HepG2 (cell line): Measurements from ENCODE around the gene SEPHS2. TPM values are rescaled to one million over a fixed set of nuclear protein-coding genes. Genes with fewer than 3 reads are reported as not detected.
A peak's percentile ranks its signal among the peaks of the same experiment; 100 is the strongest.

Experiments
- CBX2 ChIP-seq, 2 experiments: fragments of 200-600 bp in 1 of 2; sonication (generic); formaldehyde crosslinking in 1 of 2; IDR thresholded peaks; 2 replicates each; pipeline versions ENCODE4 v1.7.0 to v1.8.1; 2018 to 2022; ENCODE audit warnings: low read depth in 2 of 2, low read length in 1 of 2, mild to moderate bottlenecking in 1 of 2, missing genetic modification reagents in 1 of 2
- CENPT ChIP-seq: sonication (generic); formaldehyde crosslinking; IDR thresholded peaks from 2 replicates; pipeline ENCODE4 v1.8.0; 2022; ENCODE audit warnings: low read depth, mild to moderate bottlenecking, moderate library complexity, missing genetic modification reagents
- E2F1 ChIP-seq: sonication (generic); formaldehyde crosslinking; IDR thresholded peaks from 2 replicates; pipeline ENCODE4 v1.5.0; 2020; ENCODE audit warnings: missing genetic modification reagents
- NFE2L1 ChIP-seq: sonication (generic); formaldehyde crosslinking; IDR thresholded peaks from 2 replicates; pipeline ENCODE4 v1.4.0; 2020; ENCODE audit warnings: missing genetic modification reagents, mild to moderate bottlenecking, borderline replicate concordance
- NFKBIZ ChIP-seq: IDR thresholded peaks from 2 replicates; pipeline ENCODE4 v1.6.1; 2018; ENCODE audit warnings: missing genetic modification reagents, missing compliant biosample characterization
- ZKSCAN5 ChIP-seq: sonication (generic); formaldehyde crosslinking; IDR thresholded peaks from 2 replicates; pipeline ENCODE4 v1.5.1; 2020; ENCODE audit warnings: mild to moderate bottlenecking, missing genetic modification reagents
- ZNF724P ChIP-seq: sonication (generic); formaldehyde crosslinking; IDR thresholded peaks from 2 replicates; pipeline ENCODE4 v1.8.0; 2022; ENCODE audit warnings: missing genetic modification reagents, borderline replicate concordance
- ZNF75D ChIP-seq: sonication (generic); formaldehyde crosslinking; IDR thresholded peaks from 2 replicates; pipeline ENCODE4 v1.8.1; 2023; ENCODE audit warnings: missing genetic modification reagents, mild to moderate bottlenecking, borderline replicate concordance
- polyA plus RNA-seq, 8 experiments: library from polyadenylated mRNA; depleted of rRNA in 3 of 8; stranded (reverse) in 7 of 8; unstranded in 1 of 8; fragments of >200 nt; fragmentation: Illumina TruSeq in 4 of 8; extraction: Trizol in 4 of 8; gene quantifications; 2 replicates each; pipeline versions ENCODE4 v1.2.1 to v1.2.3, GENCODE V29; 2011 to 2016; ENCODE audit warnings: low read depth in 4 of 8, missing spikeins in 1 of 8, mixed read lengths in 1 of 8; ENCODE audit not compliant: insufficient read depth in 1 of 8
- total RNA-seq, 5 experiments: library from RNA; depleted of rRNA; stranded (reverse); fragments of >200 nt; fragmentation: Illumina TruSeq; extraction: Trizol; gene quantifications; 2 replicates each; pipeline ENCODE4 v1.2.3, GENCODE V29; 2016; ENCODE audit warnings: low read depth in 1 of 5
- TF ChIP-seq, protein P1 (sequence below): sonication (generic); formaldehyde crosslinking; IDR thresholded peaks from 2 replicates; pipeline ENCODE4 v1.4.0; 2020; ENCODE audit warnings: missing genetic modification reagents
- TF ChIP-seq, protein P2 (sequence below): sonication (generic); formaldehyde crosslinking; IDR thresholded peaks from 2 replicates; pipeline ENCODE4 v1.5.0; 2020; ENCODE audit warnings: mild to moderate bottlenecking, missing genetic modification reagents, borderline replicate concordance
- TF ChIP-seq, protein P3 (sequence below): sonication (generic); formaldehyde crosslinking; IDR thresholded peaks from 2 replicates; pipeline ENCODE4 v1.5.0; 2020; ENCODE audit warnings: mild to moderate bottlenecking, missing genetic modification reagents, borderline replicate concordance
- TF ChIP-seq, protein P4 (sequence below): sonication (generic); formaldehyde crosslinking; IDR thresholded peaks from 2 replicates; pipeline ENCODE4 v1.4.0; 2020; ENCODE audit warnings: missing genetic modification reagents

Gene SEPHS2
- total and polyA plus RNA-seq, 2 of the 13 experiments (the other 11 are each of a cell fraction or from before 2014, with no cell fraction given): 20.7 to 127 TPM

DNA sequence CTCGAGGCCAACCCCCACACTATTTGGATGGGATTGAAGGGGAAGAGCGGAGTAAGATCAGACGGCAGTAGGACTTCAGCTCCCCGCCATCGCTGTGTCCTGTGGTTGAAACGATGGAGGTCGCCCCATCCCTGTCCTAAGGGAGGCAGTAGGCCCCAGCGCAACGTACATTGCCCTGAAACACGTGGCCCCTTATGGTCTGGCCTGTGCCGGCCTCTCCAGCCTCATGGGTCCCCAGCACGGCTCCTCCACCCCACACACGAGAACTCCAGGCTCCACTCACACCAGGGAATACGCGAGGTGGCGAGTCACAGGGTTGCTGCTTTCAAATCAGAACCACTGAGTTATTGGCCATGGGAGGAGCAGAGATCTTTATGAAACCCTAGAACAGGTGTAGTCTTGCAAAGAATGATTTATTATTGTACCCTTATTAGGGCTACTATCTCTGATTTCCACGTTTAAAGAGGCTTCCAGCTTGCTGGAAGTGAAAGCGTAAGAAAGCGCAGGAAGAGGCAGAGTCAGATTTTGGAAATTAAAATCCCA lies 15.2 kb downstream of the SEPHS2 start (continued):
- no peak for TF ChIP-seq CENPT
- peak; percentile 75; the same call in 1 of the 2 replicates for TF ChIP-seq ZNF75D (CRISPR knock-in tag)
- TF ChIP-seq CBX2 (IDR thresholded peaks at IDR 0.05; ENCODE audit: low read depth, low read length): no peak
- peak; percentile 96 for TF ChIP-seq CBX2 (CRISPR knock-in tag; IDR thresholded peaks at IDR 0.05; ENCODE audit: low read depth)
- TF ChIP-seq NFE2L1 (CRISPR knock-in tag): 0 out of 2 replicates have a peak, but pooled peaks have one; percentile 32
- TF ChIP-seq ZKSCAN5 (CRISPR knock-in tag): no peak
- no peak; the same call in 1 of the 2 replicates for TF ChIP-seq NFKBIZ (CRISPR knock-in tag)
- TF ChIP-seq, protein P1, sequence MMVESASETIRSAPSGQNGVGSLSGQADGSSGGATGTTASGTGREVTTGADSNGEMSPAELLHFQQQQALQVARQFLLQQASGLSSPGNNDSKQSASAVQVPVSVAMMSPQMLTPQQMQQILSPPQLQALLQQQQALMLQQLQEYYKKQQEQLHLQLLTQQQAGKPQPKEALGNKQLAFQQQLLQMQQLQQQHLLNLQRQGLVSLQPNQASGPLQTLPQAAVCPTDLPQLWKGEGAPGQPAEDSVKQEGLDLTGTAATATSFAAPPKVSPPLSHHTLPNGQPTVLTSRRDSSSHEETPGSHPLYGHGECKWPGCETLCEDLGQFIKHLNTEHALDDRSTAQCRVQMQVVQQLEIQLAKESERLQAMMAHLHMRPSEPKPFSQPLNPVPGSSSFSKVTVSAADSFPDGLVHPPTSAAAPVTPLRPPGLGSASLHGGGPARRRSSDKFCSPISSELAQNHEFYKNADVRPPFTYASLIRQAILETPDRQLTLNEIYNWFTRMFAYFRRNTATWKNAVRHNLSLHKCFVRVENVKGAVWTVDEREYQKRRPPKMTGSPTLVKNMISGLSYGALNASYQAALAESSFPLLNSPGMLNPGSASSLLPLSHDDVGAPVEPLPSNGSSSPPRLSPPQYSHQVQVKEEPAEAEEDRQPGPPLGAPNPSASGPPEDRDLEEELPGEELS (CRISPR knock-in tag): peak; percentile 18; the same call in 1 of the 2 replicates
- TF ChIP-seq E2F1 (CRISPR knock-in tag): peak; percentile 42; the same call in 1 of the 2 replicates
- TF ChIP-seq, protein P2, sequence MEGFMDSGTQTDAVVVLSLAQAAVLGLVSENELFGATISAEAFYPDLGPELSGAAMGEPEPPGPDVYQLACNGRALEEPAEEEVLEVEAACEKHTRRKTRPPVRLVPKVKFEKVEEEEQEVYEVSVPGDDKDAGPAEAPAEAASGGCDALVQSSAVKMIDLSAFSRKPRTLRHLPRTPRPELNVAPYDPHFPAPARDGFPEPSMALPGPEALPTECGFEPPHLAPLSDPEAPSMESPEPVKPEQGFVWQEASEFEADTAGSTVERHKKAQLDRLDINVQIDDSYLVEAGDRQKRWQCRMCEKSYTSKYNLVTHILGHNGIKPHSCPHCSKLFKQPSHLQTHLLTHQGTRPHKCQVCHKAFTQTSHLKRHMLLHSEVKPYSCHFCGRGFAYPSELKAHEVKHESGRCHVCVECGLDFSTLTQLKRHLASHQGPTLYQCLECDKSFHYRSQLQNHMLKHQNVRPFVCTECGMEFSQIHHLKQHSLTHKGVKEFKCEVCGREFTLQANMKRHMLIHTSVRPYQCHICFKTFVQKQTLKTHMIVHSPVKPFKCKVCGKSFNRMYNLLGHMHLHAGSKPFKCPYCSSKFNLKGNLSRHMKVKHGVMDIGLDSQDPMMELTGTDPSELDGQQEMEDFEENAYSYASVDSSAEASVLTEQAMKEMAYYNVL (CRISPR knock-in tag): no peak; the same call in 1 of the 2 replicates
- TF ChIP-seq, protein P3, sequence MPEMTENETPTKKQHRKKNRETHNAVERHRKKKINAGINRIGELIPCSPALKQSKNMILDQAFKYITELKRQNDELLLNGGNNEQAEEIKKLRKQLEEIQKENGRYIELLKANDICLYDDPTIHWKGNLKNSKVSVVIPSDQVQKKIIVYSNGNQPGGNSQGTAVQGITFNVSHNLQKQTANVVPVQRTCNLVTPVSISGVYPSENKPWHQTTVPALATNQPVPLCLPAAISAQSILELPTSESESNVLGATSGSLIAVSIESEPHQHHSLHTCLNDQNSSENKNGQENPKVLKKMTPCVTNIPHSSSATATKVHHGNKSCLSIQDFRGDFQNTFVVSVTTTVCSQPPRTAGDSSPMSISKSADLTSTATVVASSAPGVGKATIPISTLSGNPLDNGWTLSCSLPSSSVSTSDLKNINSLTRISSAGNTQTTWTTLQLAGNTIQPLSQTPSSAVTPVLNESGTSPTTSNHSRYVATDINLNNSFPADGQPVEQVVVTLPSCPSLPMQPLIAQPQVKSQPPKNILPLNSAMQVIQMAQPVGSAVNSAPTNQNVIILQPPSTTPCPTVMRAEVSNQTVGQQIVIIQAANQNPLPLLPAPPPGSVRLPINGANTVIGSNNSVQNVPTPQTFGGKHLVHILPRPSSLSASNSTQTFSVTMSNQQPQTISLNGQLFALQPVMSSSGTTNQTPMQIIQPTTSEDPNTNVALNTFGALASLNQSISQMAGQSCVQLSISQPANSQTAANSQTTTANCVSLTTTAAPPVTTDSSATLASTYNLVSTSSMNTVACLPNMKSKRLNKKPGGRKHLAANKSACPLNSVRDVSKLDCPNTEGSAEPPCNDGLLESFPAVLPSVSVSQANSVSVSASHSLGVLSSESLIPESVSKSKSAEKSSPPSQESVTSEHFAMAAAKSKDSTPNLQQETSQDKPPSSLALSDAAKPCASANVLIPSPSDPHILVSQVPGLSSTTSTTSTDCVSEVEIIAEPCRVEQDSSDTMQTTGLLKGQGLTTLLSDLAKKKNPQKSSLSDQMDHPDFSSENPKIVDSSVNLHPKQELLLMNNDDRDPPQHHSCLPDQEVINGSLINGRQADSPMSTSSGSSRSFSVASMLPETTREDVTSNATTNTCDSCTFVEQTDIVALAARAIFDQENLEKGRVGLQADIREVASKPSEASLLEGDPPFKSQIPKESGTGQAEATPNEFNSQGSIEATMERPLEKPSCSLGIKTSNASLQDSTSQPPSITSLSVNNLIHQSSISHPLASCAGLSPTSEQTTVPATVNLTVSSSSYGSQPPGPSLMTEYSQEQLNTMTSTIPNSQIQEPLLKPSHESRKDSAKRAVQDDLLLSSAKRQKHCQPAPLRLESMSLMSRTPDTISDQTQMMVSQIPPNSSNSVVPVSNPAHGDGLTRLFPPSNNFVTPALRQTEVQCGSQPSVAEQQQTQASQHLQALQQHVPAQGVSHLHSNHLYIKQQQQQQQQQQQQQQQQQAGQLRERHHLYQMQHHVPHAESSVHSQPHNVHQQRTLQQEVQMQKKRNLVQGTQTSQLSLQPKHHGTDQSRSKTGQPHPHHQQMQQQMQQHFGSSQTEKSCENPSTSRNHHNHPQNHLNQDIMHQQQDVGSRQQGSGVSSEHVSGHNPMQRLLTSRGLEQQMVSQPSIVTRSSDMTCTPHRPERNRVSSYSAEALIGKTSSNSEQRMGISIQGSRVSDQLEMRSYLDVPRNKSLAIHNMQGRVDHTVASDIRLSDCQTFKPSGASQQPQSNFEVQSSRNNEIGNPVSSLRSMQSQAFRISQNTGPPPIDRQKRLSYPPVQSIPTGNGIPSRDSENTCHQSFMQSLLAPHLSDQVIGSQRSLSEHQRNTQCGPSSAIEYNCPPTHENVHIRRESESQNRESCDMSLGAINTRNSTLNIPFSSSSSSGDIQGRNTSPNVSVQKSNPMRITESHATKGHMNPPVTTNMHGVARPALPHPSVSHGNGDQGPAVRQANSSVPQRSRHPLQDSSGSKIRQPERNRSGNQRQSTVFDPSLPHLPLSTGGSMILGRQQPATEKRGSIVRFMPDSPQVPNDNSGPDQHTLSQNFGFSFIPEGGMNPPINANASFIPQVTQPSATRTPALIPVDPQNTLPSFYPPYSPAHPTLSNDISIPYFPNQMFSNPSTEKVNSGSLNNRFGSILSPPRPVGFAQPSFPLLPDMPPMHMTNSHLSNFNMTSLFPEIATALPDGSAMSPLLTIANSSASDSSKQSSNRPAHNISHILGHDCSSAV (CRISPR knock-in tag): no peak
- peak; percentile 77; the same call in 1 of the 2 replicates for TF ChIP-seq ZNF724P (CRISPR knock-in tag)
- TF ChIP-seq, protein P4, sequence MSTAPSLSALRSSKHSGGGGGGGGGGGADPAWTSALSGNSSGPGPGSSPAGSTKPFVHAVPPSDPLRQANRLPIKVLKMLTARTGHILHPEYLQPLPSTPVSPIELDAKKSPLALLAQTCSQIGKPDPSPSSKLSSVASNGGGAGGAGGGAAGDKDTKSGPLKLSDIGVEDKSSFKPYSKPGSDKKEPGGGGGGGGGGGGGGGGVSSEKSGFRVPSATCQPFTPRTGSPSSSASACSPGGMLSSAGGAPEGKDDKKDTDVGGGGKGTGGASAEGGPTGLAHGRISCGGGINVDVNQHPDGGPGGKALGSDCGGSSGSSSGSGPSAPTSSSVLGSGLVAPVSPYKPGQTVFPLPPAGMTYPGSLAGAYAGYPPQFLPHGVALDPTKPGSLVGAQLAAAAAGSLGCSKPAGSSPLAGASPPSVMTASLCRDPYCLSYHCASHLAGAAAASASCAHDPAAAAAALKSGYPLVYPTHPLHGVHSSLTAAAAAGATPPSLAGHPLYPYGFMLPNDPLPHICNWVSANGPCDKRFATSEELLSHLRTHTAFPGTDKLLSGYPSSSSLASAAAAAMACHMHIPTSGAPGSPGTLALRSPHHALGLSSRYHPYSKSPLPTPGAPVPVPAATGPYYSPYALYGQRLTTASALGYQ (CRISPR knock-in tag): 0 out of 2 replicates have a peak, but pooled peaks have one; percentile 42
